Superior temporal gyrus (tissue), 1 donor: ENCODE data around the gene ANKS1A.
A peak's percentile ranks its signal among the peaks of the same experiment; 100 is the strongest.
"Not testable (repeated sequence)": the region's sequence is repeated elsewhere in the genome, so short reads cannot be mapped to it uniquely, and the experiment has no call there.

Experiments used
- DNase-seq: peaks from one replicate; pipeline ENCODE4 v3.0.0-alpha.2; 2016; ENCODE audit errors: extremely low spot score

The ANKS1A gene

GRCh38 chr6:35096129-35096862 lies 207.2 kb downstream of the ANKS1A start:
- DNase-seq: no peak

- DNase-seq: no peak
Measured at GRCh38 chr6:35099116-35099515, 210.1 kb downstream of the ANKS1A start.

GRCh38 chr6:35105078-35105477 lies 216.0 kb downstream of the ANKS1A start:
- no peak for DNase-seq

GRCh38 chr6:35106061-35106460 lies 217.0 kb downstream of the ANKS1A start:
- not testable (repeated sequence) for DNase-seq

- not testable (repeated sequence) for DNase-seq
Measured at GRCh38 chr6:35107208-35107607, 218.2 kb downstream of the ANKS1A start.

GRCh38 chr6:35107761-35108160 lies 218.7 kb downstream of the ANKS1A start:
- not testable (repeated sequence) for DNase-seq

- no peak for DNase-seq
Measured at GRCh38 chr6:35108309-35108885, 219.3 kb downstream of the ANKS1A start.

- no peak for DNase-seq
Measured at GRCh38 chr6:35120746-35121145, 231.7 kb downstream of the ANKS1A start.

- no peak for DNase-seq
Measured at GRCh38 chr6:35124356-35124755, 235.3 kb downstream of the ANKS1A start.

GRCh38 chr6:35128042-35128441 lies 239.0 kb downstream of the ANKS1A start:
- no peak for DNase-seq

GRCh38 chr6:35128496-35128895 lies 239.4 kb downstream of the ANKS1A start:
- no peak for DNase-seq

GRCh38 chr6:35136185-35136584 lies 247.1 kb downstream of the ANKS1A start:
- no peak for DNase-seq

- not testable (repeated sequence) for DNase-seq
Measured at GRCh38 chr6:35138191-35138590, 249.1 kb downstream of the ANKS1A start.

GRCh38 chr6:35139470-35139869 lies 250.4 kb downstream of the ANKS1A start:
- DNase-seq: no peak

- peak; percentile 91 for DNase-seq
Measured at GRCh38 chr6:35139924-35140638, 251.0 kb downstream of the ANKS1A start.

GRCh38 chr6:35140639-35141006 lies 251.6 kb downstream of the ANKS1A start:
- DNase-seq: no peak
